A204.1 (cell line): ENCODE measurements around the gene MGAT3.

ENCODE experiments used
- FAIRE-seq: peaks from 2 replicates; lab custom pipeline; 2012; peaks lifted over from hg19 to GRCh38; lab: Jason Lieb, UNC

The MGAT3 gene

DNA sequence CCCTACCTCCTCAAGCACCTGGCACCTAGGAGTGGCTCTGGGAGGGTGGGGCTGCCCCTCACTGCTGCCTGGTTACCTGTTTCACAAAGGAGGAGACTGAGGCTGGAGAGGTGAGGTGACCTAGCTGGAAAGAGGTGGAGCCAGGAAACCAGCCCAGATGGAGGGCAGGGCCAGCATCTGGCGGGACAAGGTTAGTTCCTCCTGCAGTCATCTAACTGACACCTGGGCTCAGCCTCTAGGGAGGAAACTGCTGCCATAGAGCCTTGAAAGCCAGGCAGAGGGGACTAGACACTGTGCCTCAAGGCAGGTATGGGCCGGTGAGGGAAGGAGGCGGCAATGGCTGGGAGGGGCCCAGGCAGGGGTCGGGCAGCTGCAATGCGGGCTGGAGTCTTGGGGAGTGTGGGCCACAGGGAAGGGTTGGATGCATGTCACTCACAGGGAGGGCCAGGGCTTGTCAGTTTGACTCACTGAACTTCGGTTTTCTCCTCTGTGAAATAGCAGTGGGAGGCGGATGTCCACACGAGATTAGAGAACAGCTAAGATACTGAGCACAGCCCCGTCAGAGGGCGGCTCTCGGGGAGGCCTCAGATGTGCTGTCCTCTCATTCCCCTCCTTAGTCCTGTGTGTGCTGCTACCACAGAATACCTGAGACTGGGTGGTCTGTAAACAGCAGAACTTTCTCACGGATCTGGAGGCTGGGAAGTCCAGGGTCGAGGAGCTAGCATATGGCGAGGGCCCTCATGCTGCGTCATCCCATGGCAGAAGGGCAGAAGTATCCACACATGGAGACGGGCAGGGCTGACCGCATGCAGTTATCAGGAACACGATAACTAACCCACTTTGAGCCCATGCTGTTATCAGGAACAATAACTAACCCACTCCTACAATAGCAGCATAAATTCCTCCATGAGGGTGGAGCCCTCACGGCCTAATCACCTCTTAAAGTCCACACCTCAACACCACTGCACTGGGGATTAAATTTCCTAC lies 16.1 kb downstream of the MGAT3 start:
- FAIRE-seq = no peak

DNA sequence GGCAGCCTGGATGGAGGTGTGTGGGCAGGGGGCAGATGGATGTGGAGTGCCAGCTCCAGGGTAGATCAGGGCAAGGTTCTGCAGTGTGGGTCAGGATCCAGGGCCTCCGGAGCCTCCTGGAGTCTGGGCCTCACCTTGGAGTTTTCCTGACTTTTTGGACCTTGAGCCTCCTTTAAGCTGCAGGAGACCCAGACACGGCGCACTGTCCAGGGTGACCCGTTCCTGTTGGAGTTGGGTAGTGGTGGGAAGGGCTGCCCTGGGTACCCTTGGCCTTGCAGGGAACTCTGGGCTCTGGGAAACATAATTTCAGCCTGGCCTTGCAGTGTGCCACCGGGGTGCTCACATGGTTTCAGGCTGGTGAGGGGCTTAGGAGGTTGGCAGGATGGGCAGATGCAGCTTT lies 17.0 kb downstream of the MGAT3 start:
- FAIRE-seq = no peak

DNA sequence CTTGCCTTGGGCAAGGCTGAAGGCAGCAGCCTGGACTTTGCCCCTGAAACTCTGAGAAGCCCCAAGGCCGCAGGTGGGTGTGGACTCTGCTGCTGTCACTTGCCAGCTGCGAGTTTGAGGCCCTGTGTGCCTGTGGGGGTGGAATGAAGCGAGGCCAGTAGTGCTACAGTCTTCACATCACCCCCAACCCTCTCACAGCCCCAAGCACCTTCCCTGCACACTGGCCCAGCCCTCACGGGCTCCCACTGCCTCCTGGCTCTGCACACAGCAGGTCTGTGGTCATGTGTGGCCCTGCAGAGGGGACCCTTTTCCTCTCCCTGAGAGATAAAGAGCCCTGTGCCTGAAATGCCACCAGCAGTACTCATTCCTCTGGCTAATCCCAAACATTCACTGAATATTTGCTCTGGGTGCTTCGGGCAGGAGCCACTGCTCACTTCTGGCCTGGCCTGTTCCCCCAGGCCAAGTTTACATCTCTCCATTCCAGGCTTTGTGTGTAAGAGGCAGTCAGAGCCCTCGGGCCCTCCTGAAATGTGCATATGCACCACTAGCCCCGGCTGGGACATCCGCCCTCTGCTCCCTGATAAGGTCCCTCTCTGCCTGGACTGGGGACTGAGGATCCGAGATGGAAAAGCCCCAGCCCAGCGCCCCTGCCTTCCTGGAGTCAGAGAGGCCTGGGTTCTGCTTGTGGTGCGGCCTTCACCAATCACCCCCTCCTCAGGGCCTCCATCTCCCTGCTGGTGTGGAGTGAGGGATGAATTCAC lies 17.7 kb downstream of the MGAT3 start:
- FAIRE-seq = no peak

DNA sequence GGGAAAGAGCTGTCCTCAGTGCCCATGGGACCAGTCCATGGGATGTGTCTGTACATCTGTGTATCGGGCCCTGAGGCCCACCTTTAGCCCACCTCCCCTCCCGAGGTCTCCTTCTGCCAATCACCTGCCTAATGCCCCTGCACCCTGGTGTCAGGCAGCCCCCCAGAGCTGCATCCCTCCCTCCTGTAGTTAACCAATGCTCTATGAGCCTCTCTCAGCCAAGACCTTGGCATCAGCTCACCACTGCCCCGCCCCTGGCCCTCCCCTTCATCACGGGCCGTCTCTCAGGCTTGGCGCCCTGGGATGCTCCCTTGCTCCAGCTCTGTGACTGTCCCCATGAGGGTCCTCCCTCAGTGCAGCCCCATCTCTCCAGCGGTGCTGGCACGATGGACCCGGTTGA lies 18.5 kb downstream of the MGAT3 start:
- no peak for FAIRE-seq

DNA sequence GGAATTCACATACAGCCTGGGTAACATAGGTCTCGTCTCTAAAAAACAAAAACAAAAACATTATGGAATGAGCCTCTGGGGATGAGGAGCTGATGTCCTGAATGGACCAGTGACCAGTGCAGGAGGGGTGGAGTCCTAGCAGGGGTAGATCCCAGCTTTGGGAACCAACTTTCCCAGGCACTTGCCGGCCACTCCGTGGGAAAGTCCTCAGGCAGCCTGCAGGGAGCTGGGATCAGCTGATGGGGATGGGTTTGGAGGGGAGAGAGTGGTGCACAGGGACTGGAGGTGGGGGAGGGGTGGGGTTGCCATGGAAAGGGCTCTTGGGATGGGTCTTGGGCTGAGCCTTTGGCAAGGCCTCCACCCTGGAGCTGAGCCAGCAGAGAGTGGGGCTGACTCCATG lies 19.1 kb downstream of the MGAT3 start:
- no peak for FAIRE-seq

DNA sequence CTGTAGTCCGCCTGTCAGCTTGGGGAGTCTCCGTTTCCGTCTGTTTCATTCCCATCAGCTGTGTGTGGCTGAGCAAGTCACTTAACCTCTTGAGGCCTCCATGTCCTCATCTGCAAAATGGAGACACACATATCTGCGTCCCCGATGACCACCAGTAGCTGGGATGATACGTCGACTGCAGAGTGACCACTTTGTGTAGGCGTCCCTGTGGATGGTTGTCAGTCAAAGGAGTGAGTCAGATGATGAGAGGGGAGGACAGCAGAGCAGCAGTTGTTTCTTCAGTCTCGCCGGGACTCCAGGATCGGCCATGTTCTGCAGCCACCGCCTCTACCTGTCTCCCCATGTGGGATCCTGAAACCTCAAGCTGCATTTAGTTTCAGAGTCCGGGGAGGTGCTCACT lies 19.9 kb downstream of the MGAT3 start:
- FAIRE-seq = no peak

DNA sequence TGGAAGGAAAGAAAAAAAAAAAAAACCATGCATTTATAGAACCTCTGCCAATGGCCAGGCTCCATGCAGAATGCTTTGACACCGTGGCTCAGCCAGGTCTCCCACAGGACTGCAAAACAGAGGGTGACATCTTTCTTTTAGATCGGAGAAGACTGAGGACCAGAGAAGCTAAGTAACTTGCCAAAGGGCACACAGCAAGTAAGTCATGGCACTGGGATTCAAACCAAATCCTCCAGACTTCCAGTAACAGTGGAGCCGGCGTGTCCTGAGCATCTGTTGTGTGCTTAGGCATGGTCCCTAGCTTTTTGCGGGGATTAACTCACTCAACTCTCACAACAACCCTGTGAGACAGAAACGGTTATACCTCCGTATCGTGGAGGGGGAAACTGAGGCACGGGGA lies 20.7 kb downstream of the MGAT3 start:
- no peak for FAIRE-seq

DNA sequence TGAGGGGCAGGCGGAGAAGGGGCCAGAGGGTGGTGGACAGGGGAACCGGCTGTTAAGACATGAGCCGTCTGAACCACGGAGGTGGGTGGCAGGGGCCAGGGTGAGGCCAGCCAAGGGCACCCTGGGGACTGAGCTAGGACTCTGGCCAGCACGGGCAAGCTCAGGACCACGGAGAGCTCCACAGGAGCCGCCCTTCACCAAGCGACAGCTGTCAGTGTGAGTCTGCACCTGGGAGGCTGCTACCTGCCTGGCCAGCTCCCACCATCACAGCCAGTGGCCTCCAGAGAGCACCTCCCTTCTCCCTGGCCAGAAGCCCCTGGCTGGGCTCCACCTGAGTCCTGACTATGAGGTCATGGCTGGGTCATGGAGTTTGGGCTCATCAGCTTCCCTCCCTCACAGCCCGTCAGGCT lies 21.6 kb downstream of the MGAT3 start:
- FAIRE-seq = no peak

DNA sequence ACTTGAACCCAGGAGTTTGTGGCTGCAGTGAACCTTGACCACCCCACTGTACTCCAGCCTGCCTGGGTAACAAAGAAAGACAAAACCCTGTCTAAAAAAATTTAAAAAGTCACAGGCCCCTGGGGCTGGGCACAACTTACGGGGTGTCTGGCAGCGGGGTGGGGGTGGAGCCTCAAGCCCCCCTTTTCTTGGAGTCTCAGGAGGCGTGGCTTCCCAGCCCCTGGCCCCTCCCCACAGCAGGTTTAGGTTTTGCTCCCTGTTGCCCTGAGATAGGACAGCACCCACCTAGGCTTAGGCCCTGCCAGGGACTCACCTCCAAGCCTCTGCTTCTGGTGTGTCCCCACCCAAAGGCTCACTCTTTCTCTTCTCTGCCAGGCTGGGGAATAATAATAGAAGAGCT lies 22.4 kb downstream of the MGAT3 start:
- FAIRE-seq = no peak

DNA sequence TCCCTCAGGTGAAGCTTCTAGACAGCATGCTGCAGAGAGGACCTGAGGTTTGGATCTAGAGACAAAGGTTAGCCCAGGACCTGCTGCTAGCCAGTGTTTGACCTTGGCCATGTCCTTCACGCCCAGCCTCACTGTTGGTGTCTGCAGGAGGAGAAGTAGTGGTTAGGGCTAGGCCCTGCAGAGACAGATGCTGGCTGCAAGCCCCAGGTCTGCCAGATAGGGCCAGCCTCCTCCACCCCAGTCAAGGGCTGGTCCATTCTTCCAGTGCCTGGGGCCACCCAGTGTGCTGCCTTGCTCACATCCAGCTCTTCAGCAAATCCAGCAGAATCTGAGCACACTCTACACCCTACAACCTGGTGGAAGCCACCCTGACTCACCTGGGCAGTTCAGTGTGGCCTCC lies 23.7 kb downstream of the MGAT3 start:
- FAIRE-seq = no peak

DNA sequence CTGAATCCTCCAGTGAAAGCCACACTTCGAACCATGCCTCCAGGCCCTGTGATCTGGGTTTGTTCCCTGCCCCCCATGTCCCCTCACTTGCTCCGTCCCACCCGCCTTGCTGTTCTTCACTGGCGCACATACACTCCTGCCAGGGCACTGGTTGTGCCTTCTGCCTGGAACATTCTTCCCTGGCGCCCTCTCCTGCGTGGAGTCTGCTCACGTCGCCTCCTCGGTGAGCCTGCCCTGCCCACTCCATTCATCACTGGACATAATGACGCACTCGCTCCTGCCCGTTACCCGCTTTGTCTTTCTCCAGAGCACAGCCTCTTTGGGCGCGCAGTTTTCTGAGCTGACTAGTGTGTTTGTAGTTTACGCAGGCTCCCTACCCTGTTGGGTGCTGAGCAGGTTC lies 24.2 kb downstream of the MGAT3 start:
- no peak for FAIRE-seq

DNA sequence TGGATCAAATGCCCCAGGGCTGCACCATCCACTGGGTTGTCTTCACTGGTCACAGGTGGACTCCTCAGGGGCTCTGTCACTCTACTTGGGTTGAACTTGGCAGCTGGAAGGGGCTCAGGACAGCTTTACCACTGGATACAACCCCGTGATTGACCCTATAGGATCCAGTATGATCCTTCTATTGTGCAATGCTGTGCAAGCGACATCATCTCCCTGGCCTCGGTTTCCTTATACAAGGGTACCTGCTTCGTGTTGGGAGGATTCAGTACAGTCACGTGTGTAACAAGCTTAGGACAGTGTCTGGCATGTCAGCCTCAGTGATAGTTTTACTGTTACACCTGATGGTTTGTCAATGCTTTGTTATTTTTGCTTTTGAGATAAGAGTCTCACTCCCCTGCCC lies 24.8 kb downstream of the MGAT3 start:
- FAIRE-seq = no peak

DNA sequence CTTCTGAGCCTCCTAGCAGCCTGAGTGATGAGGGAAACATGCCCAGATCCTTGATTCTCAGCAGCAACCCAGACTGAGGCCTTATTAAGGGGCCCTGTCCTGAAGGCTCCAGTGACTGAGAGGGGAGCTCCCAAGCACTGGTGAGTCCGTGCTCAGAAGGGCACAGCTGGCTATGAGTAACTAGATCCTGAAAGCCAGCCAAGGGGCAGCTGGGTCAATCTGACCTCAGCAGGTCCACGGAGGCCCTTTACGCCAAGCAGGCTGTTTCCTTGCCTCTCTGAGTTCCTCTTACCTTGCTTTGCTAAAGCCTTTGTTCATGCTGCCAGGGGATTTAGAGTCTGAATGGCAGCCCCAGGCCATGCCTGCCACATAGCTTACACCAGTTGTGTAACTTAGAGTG lies 26.0 kb downstream of the MGAT3 start:
- no peak for FAIRE-seq

DNA sequence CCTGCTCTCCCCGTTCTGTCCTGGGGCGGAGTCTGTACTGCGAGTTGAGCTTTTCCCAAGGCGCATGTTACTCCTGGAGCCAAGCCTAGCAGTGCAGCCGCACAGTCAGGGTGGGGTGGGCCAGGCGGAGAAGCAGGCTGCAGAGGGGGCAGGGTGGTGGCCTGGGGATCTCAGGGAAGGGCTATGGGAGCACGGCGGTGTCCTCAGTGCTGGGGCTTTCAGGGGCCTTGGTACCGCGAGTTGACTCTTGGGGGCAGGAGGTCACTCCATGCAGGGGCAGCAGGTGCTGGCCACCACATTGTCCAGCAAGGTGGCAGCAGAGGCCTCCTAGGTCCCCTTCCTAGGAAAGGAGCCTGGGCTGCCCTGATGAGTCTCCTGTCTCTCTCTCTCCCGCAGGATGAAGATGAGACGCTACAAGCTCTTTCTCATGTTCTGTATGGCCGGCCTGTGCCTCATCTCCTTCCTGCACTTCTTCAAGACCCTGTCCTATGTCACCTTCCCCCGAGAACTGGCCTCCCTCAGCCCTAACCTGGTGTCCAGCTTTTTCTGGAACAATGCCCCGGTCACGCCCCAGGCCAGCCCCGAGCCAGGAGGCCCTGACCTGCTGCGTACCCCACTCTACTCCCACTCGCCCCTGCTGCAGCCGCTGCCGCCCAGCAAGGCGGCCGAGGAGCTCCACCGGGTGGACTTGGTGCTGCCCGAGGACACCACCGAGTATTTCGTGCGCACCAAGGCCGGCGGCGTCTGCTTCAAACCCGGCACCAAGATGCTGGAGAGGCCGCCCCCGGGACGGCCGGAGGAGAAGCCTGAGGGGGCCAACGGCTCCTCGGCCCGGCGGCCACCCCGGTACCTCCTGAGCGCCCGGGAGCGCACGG lies 30.4 kb downstream of the MGAT3 start:
- no peak for FAIRE-seq

DNA sequence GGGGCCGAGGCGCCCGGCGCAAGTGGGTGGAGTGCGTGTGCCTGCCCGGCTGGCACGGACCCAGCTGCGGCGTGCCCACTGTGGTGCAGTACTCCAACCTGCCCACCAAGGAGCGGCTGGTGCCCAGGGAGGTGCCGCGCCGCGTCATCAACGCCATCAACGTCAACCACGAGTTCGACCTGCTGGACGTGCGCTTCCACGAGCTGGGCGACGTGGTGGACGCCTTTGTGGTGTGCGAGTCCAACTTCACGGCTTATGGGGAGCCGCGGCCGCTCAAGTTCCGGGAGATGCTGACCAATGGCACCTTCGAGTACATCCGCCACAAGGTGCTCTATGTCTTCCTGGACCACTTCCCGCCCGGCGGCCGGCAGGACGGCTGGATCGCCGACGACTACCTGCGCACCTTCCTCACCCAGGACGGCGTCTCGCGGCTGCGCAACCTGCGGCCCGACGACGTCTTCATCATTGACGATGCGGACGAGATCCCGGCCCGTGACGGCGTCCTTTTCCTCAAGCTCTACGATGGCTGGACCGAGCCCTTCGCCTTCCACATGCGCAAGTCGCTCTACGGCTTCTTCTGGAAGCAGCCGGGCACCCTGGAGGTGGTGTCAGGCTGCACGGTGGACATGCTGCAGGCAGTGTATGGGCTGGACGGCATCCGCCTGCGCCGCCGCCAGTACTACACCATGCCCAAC lies 31.2 kb downstream of the MGAT3 start:
- no peak for FAIRE-seq

DNA sequence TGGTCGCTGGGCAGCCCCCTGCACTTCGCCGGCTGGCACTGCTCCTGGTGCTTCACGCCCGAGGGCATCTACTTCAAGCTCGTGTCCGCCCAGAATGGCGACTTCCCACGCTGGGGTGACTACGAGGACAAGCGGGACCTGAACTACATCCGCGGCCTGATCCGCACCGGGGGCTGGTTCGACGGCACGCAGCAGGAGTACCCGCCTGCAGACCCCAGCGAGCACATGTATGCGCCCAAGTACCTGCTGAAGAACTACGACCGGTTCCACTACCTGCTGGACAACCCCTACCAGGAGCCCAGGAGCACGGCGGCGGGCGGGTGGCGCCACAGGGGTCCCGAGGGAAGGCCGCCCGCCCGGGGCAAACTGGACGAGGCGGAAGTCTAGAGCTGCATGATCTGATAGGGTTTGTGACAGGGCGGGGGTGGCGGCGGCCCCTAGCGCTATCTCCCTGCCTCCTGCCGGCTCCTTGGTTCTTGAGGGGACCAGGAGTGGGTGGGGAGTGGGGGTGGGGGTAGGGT lies 31.8 kb downstream of the MGAT3 start:
- no peak for FAIRE-seq

DNA sequence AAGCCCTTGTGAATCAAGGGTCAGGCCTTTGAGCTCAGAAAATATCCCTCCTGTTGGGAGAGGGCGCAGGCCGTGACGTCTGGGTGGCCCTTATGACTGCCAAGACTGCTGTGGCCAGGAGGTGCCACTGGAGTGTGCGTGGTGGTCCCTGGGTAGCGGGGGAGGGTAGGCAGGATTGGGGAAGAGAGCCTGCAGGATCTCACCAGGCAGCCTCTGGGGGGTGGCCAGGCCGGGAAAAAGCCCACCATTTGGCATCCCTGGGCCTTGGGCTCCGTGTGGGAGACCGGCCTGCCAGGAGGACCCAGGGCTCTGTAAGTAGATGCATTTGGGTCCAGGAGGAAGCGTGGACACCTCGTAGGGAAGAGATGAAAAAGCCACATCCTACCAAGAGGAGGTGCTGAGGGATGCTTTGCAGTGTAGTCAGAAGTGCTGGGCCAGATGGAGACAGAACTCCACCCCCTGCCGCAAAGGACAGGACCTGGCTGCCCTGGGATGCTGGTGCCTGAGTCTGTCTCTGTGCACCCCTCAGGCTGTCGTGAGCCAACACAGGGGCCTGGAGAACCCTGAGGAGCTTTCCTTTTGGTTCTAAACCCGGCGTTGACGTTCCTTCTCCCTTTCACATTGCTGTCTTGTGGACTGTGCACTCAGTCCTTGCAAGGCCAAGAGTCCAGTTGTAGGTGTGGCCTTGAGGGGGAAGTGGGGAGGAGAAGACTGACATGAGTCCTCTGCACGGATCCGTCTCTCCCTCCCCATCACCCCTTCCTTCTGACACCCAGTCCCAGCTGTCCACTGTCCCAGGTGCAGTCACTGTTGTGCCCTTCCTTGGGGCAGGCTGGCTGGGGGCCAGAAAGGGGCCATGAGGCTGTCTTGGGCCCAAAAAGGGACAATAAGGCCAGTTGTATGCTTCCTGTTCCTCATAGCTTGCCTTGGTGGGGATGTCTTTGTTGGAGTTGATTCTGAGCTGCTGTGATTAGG lies 32.6 kb downstream of the MGAT3 start:
- no peak for FAIRE-seq

DNA sequence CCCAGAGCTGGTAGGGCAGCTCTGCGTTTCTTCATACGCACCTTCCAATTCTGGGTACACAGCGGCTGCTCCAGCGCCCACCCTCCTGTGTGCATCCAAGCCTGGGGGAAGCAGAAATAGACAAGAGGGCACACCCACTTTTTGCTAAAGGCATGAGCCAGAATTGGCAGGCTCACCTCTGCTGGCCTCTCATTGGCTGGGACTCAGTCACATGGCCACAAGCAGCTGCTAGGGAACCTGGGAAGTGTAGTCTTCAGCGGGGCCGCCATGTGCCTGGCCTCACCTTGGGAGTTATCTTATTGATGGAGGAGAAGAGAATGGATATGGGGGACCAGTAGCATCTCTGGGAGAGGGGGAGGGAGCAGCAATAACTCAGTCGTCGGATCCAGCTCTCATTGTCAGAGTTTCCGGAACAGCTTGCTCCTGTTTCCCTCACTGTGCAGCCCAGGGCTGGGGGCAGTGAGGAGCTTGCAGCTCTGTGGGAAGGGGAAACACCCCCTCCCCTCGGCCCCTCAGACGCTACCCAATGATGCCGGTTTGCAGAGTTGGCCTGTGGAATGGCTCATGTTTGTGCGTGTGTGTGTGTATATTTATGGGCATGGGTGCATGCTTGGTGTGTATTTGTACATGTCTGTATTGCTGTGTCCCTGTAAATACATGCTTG lies 33.5 kb downstream of the MGAT3 start:
- FAIRE-seq = no peak

DNA sequence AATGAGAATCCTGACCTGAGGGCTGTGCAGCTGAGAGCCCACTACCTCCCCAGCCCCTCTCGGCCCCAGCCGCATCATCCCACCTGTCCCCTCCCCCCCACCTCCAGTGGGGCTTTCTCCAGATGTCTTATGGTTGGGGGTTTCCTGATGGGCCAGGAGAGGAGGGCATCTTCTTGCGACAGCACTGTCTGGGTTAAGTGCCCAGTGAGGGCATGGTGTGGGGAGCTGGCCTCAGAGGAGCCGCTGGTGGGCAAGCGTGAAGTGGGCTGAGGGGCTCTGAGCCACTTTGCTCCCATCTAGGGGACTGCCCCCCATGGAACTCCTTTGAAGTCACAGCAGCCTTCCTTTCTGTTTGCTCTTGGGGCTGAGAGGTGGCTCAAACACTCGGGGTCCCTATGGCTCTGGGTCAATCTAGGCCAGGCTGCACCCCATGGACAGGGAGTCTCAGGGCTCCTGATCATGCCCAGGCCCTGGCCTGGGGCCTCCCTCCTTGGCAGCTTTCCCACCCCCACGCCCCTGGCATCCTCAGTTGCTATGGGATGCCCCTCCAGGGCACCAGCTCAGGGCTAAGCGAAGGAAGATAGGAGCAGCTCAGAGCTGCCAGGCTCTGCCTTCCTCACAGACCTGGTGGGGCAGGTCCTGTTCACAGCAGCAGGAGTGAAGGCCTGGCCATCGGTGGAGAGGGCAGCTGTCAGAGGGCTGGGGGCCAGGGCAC lies 34.3 kb downstream of the MGAT3 start:
- FAIRE-seq = no peak
